Measurements from ENCODE around the gene DDX1.

The DDX1 gene

DNA sequence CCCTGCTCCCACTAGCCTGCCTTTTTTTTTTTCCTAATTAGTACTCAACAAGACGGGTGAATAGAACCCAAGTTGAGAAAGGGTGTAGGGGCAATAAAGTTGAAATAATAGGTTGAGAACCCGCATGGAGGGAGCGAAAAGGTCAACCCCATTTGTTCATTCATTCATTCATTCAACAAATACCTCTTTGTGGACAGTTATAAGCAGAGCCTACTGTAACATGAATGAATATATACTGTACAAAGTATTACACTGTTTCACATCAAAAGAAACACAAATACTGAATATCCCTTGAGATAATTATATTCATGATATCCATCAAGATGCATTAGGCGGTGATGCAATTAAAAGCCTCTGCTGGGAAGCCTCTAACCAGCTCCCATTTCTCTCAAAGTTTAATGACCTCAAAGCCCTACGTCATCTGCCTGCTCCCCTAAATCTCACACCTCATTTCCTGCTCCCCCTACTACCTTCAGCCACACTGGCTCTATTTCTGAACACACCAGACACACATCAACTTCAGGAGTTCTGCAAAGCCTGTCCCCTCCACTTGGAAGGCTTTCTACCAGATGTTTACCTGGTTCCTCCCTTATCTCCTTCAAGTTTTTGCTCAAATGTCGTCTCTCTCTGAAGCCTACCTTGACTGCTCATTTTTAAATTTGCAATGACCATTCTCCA, 29.2 kb upstream of the DDX1 start:
- no peak for FAIRE-seq

DNA sequence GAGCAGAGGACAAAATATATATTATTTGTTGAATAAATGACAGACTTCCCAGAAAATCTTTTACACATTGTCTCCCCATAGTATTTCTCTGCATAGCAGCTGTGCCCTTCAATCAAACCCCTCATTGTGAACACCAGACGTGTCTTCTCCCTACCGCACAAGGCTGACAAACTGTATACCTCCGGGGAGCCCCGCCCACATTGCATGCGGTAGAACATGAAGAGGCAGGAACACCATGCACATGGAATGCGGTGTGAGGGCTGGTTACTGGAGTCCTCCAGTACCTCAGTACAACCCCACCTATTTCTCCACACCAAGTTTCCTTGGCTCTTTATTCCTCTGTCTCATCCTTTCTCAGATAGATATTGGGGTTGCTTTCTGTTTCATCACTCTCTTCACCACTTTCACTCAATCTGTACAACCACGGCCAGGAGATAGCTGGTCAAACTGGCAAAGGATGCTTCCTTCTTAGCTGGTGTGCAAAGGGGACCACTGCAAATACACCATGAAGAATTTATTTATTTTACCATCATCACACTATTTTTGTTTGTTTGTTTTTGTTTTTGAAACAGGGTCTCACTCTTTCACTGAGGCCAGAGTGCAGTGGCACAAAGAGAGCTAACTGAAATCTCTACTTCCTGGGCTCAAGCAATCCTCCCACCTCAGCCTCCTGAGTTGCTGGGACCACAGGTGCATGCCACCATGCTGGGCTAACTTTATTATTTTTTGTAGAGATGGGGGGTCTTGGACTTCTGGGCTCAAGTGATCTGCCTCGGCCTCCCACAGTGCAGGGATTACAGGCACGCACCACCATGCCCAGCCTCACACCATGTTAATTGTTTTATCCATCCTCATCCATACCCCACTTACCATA, 28.2 kb upstream of the DDX1 start:
- no peak for FAIRE-seq

DNA sequence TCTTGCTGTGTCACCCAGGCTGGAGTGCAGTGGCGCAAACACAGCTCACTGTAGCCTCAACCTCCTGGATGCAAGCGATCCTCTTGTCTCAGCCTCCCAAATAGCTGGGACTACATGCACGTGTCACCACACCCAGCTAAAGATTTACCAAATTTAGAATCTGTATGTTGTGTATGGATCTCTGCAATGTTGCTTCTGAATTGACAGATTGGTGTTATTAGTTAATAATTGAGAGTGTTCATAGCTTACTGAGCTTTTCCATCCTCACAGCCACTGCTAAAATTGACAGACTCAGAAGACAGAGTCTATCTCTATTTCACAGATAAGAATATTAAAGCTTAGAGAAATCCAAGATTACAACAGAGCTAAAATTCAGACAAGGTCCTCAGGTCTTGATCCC, 26.3 kb upstream of the DDX1 start:
- no peak for FAIRE-seq

DNA sequence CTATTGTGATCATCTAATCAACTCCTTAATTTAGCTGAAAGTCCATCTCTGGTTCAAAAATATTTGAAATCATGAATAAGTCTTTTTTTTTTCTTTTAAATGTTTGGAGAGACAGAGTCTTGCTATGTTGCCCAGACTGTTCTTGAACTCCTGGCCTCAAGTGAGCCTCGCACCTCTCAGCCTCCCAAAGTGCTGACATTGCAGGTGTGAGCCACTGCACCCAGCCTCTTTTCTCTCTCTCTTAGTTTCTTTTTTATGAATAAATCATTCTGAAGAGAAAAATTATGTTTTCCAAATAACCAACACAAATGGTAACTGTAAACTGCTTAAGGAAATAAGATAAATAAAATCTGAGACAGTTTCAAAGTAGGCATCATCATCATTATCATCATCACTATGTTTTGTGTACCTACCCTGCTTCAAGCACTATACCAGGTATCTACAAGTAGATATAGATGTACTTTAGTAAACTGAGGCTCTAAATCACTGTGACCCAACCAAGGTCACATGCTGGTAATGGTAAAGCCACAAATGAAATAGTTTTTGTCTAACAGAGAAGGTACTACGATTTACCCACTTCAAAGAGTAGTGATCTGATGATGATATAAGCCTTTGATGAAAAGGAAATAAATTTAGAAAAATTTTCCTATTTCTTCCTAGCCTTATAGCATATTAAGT, 25.5 kb upstream of the DDX1 start:
- FAIRE-seq = no peak

DNA sequence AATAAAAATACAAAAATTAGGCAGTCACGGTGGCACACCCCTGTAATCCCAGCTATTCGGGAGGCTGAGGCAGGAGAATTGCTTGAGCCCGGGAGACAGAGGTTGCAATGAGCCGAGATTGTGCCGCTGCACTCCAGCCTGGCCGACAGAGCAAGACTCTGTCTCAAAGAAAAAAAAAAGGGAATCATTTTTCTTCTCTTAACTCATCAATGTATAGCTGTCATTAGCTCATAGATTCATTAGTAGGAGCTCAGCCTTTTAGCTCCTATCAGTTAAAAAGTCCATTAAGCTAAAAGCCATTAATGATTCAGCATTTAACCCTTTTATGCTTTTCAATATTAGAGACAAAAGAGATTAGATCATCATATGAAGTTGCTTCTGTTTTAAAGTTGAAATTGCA, 24.8 kb upstream of the DDX1 start:
- no peak for FAIRE-seq

DNA sequence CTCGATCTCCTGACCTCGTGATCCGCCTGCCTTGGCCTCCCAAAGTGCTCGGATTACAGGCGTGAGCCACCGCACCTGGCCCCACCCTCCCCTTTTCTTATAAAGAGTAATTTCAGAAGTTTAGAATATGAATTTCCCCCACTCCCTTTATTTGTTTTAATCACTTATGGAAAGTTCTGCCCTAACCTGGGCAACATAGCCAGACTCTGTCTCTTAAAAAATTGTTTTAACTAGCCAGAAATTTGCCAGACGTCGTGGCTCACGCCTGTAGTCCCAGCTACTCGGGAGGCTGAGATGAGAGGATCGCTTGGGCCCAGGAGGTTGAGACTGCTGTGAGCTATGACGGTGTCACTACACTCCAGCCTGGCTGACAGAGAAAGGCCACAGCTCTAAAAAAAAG, 22.8 kb upstream of the DDX1 start:
- no peak for FAIRE-seq

DNA sequence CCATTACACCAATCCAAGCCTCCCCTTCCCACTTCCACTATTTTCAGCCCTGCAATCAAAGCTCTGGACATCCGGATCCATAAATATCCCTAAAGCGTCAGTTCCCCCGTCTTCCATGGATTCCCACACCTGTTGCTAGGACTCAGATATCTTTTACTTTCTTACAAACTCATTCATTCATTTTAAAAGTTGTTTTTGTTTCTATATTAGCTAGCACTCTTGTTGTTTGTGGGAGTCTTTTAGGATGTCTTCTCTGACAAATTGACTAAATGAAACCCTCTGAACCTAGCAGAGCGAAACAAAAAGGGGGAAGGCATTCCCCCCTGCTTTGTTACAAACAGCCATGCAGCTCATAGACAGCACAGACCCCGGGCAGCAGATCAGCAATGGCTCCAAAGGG, 21.6 kb upstream of the DDX1 start:
- no peak for FAIRE-seq

DNA sequence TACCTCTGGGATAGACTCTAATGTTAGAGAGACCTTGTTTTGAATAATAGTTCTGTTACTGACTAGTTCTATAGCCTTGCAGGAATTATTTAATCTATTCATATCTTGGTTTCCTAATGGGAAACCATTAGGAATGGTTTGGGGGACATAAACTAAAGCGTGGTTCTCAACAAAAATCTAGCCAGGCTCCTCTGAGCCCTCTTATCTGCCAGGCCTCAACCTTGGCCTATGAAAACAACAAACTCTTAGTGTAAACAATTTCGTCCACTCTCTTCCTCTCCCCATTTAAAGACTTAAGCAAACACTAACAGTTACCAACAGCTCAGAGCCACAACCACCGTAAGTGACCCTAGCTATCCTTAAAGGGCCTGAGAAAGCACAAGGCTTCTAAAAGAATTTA, 19.9 kb upstream of the DDX1 start:
- no peak for FAIRE-seq

DNA sequence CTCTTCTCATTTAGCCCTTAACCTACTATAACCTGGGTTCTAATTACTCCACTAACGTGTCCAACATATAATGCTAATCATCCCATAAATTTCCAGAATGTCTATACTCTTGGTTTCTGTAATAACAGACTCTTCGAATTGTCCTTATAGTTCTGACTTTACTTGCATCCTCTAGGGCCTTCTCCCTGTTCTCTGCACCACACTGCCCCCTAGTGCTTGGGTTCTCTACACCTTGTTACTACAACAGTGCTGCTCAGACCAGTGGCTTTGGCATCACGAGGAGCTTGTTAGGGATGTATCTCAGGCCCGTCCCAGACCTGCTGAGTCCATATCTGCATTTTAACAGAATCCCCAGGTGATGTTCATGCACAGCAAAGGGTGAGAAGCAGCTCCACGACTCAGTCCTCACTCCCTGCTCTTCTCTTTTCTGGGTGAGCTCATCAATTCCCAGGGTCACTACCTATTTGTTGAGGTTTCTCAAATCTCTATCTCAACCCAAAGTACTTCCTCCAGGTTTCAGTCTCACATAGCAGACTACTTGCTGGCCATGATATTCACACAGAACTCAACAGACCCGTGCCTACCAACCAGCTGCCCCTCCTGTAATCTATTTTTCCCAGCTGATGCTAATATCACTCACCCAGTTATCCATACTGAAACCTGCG, 14.5 kb upstream of the DDX1 start:
- FAIRE-seq = peak; percentile 67

DNA sequence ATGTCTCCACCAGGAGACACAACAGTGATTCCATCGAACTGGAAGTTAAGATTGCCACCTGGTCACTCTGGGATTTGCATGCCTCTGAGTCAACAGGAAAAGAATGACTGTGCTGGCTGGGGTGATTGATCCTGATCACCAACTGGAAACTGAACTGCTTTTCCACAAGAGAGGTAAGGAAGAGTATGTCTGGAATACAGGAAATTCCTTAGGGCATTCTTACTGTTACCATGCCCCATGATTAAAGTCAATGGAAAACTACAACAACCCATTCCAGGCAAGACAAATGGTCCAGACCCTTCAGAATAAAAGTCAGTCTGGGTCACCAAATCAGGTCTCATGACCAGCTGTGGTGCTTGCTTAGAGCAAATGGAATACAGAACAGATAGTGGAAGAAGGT, 12.0 kb upstream of the DDX1 start:
- FAIRE-seq = no peak

DNA sequence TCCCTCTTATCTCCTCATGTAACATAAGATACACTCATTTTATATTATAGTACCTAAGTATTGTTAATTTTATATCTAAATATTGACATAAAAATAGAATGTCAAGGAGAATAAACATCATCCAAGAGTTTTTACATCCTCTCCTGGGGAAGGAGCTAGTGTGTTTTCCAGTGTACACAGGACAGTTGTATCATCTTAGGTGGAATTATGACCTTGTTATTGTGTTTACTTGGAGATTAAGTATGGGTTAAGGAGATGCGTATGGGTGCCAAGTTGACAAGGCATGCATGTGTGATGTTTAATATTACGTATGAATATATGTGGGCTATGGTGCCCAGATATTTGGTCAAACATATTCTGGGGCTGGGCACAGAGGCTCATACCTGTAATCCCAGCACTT, 11.2 kb upstream of the DDX1 start:
- no peak for FAIRE-seq

DNA sequence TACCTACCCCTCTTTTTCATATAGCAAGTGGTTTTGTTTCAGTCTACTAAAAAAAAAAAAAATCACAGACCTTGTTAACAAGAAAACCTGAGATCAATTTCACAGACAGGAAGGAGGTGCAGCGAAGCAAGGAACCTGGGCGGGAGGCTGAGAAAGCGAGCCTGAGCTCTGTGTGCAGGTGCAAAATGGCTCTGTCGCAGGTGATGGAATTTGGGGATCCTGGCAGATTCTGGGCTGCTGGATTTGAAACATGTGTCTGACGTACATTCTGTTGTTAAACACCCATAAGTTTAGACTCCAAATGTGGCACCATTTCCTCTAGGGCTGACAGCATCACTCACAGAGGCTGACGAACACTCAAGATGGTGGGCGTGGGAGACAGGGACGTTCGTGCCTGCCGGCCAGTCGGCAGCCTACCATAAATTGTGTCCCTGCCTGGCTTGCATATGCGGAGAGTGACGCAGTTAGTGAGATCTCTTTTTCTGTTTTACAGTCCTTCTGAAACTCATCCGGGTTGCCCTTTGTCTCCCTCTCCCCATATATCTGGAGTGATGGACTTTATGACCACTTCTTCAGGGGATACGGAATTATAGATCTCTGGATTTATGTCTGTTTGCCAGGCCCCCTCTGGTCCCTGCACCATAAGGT, 8.8 kb upstream of the DDX1 start:
- FAIRE-seq = no peak

DNA sequence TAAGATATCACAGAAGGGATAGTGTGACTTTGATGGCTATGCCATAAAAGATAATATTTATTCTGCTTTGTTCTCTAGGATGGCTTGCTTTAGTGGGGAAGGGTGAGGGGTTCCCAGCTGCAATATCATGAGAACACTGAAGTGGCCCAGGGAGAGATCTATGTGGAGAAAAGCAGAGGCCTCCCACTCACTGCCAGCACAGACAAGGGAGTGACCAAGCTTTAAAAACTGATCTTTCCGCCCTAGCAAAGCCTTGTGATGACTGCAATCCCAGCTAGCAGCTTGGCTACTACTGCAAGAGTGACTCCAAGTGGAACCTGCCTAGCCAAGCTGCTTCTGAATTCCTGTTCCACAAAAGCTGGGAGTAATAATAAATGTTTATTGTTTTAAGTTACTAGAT, 7.8 kb upstream of the DDX1 start:
- FAIRE-seq = no peak

DNA sequence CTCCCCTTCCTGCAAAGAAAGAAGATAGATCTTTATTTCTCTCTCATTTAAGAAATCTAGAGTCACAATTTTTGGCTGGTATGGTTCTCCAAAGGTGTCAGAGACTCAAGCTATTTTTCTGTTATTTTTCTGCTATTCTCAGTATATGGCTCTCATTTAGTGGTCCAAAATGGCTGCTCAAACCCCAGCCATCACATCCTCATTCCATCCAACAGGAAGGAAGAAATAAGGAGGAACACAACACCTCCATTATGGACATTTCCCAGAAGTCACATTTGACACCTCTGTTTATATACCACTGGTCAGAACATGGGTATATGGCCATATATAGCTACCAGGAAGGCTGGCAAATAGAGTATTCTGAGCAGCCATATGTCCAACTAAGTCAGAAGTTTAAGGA, 7.4 kb upstream of the DDX1 start:
- no peak for FAIRE-seq

DNA sequence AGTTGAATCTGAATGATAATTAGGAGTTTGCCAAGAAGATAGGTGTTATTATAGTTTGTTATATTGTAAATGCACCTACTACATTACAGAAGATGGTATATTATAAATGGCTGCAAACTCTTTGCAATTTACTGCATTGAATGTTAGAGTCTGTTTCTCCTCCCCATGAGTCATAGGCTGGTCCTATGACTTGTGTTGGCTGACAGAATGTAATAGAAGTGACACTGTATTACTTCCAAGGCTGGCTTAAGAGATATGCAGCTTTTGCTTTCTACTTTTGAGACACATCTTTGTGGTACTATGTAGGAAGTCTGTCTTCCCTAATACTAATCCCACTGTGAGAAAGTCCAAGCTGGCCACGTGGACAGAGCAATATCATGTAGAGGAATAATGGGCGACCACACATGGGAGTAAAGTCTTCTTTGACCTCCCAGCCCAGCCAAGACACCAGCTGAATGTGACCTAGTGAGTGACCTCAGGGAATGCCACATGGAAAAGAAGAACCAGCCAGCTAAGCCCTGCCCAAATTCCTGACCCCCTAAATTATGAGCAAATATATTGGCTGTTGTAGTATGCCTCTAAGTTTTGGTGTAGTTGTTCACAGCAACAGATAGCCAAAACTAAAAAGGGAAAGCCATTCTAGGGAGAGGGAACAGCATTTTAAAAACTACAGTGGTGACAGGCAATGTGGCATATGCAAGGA, 6.8 kb upstream of the DDX1 start:
- no peak for FAIRE-seq

DNA sequence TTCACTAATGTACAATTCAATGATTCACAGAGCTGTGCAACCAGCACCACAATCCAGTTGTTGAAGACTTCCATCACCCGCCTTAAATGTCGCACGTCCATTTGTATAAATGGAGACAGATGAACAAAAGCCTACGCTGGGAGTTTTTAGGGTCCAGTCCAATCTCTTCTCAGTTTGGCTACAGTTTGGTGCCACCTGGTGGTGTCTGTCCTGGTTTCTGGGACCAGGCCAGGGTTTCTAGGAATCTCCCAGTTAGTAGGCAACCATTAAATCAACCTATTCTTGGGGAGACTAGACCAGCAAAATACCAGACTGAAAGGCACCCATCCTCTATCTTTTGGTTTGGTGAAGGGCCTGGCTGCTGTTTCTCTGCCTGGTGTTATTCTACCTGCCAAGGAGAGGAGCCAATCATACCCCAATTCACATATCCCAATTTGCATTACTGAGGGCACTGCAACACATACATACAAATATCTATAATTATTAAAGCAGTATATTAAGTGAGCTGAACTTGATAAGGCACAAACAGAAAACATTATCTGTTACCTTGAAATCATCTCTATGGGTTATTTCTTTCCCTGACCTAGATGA, 3.2 kb upstream of the DDX1 start:
- FAIRE-seq = peak; percentile 25

DNA sequence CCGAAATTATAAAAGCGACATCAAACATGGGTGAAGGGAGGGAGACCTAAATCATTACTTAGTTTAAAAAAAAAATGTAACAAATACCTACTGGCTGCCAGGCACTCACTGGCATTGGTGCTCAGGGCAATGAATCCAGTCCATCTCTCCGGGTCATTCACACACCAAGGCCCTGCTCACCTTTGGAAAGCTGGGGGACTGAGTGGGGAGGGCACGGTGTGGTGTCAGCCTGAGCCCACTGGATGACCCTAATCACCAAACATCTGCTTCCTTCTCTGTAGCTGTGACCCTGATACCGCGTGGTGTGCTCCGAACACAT, 336 bp upstream of the DDX1 start:
- no peak for FAIRE-seq

DNA sequence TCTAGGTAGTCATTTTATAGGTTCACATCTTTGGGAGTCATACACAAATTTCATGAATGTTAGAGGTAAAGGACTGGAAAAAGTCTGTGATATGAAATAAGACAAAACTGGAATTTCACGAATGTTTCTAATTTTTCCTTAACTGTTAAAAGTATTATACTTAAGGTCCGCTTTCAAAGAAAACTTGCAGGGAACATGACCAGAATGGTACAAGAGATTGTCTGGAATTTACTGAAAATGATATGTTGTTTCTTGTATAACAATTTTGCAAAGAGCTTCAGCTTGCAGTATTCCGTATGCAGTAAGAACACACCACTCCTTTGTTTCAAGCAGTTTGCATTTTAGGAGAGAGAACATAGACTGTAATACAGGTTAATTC, 1.6 kb downstream of the DDX1 start:
- FAIRE-seq = no peak

DNA sequence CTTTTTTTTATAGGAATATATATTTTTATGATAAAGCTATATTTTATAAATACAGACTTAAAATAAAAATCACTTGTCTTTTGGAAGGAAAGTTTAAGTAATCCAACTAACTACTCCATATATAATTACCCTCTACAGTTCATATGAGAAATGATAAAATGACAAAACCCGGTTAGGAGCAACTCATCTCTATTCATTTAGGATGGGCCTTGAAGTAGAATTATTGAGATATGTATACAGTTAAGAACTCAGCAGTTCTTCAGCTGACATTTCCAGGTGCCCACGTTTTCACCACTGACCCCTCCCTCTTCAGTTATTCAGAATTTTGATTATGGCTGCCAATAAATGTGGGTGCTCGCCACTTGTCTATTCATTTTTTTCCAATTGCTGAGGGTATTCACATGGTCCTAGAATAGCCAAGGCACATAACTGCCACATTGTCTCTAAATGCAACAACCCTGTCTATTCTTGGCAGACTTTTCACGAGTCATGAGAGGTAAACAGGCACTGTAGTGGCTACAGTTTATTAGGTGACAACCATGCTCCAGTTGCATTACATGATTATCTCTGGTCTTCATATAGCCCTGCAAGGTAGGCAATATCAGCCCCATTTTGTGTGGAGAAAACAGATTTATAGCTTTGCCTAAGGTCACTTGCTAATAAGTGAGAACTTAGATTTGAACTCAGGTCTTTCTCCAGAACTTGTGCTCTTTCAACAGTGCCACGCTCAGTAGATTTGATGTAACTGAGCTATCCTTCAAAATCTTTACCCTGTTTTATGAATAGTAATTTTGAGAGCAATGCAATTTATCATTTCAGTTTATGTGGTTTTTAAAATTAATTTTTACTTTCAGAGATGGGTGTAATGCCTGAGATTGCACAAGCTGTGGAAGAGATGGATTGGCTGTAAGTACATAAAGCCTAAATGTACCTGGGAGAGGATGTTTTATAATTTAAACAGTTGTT, 2.9 kb downstream of the DDX1 start:
- FAIRE-seq = no peak

DNA sequence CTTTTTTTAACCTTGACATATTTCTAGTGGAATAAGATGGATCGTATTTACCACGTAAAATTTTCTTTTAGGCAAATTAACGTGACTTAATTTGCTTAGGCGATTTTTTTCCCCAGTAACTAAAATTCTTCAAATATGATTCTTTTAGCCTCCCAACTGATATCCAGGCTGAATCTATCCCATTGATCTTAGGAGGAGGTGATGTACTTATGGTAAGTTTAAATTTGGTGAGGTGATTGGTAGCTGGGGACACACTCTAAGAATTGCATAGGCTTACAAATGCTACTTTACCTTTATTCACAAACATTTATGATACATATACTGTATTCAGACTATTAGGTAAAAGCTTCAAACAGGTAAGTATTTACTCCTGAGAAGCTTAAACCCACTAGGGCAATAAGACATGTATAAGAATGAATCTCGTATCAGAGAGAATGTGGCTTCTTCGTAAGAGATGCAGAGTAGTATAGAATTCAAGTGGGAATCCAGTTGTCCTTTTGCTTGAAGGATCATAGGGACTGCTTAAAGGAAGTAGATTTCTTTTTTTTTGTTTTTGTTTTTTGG, 3.8 kb downstream of the DDX1 start:
- no peak for FAIRE-seq

DNA sequence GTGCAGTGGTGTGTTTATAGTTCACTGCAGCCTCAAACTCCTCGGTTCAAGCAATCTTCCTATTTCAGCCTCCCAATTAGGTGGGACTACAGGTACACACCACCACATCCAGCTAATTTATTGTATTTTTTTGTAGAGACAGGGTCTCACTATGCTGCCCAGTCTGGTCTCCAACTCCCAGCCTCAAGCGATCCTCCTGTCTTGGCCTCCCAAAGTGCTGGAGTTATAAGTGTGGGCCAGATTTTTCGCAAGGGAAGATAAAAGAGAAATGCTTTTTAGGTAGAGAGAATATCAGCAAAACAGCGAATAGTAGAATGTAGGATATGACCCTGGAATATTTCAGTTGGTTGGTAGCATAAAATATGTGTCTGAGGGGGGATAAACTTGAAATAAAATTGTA, 4.3 kb downstream of the DDX1 start:
- no peak for FAIRE-seq
